G401 (cell line): ENCODE measurements around the gene IPO13. TPM values are rescaled to one million over a fixed set of nuclear protein-coding genes. Genes with fewer than 3 reads are reported as not detected.

Source experiments
- DNase-seq: peaks from one replicate; pipeline ENCODE4 v3.0.0-alpha.2; 2015; ENCODE audit warnings: low spot score
- in situ Hi-C: cut with HindIII; loops from 2 replicates; pipeline ENCODE4 v1.10.0; 2016; ENCODE audit warnings: low sequenced_read_pairs, mixed read lengths
- total RNA-seq: library from RNA; depleted of rRNA; stranded (reverse); fragments of >200 nt; shearing (Covaris generic); gene quantifications from 2 replicates; pipeline ENCODE4 v1.2.3, GENCODE V29; 2014

The IPO13 gene
- total RNA-seq, 1 experiment from 2014 or later, result 15.9 TPM

DNA sequence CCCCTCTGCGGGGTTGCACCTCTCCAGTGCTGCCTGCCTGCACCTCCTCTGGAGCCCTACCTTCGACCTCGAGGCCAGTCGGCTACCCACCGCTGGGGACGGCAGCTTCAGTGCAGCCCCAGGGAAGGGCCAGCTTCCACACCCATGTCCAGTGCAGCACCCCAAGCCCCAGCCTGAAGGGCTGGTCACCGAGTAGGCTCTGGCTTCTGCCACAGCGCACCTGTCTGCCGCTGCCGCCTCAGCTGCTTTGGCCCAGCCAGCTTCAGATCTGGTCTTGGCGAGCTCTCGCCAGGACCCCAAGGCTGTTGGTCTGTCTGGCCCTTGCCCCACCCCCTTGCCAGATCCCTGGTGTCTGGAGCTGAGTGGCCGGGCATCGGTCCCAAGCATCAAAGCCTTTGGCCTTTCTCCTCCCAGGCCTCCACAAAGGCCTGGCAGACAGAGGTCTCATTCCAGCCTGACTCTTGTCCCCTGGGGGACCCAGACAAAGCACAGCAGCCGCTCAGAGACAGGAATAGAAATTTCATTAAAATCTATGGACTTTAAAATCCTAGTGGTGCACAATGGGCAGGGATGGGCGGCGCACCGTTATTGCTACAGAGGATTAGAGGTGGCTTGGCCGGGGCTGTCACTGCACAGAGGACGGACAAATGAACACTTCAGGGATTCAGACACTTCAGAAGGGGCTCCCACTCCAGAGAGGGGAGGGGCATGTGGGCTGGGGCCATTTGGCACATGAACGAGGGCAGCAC, 49.4 kb downstream of the IPO13 start:
- in situ Hi-C loops, result no loop called here
- DNase-seq, result no peak

DNA sequence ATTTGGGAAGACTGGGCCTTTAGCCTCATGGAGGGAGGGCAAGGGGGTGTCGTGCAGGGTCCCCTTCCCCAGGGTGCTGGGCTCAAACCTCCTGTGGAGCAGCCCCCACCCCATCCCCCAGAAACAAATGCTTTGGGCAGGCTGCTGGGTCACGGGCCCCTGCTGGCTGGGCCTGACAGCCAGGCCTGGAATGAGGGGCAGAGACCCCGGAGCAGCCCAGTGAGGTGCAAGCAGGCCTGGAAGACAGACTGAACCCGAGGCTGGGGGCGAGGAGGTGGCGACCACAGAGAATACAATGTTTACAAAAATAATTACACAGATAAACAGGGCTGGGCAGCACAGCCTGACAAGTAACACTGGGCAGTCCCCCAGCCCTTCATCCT, 50.0 kb downstream of the IPO13 start:
- in situ Hi-C loops, result no loop called here

DNA sequence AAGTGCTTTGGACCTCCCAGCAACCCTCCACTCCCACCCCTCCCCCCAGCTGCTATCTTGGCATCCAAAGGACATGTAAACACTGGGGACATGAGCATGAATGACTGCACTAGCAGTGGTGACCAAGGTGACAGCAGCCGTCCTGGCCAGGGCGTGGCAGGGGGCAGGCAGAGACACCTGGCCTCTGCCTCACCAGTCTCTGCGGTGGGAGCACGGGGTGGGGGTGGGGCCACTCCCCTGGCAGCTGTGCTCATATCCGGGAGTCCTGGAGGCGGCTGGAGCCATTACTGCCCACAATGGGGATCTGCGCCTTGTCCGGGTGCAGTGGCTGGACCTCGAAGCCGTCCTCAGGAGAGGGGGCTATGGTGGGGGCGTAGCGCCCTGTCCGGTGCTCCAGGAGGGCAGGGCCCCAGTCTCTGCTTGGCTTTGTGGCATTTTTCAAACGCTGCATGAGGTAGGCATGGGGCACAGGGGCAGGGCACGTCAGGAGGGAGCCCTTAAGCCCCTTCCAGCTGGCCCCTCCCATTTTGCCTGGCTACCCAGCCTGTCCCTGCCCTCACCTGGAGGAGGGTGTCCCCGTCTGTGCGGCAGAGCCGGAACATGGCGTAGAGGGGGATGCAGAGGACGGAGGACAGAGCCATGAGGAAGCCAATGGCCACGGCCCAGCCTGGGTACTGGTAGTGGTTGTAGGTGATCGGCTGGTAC, 50.7 kb downstream of the IPO13 start:
- no peak for DNase-seq
- in situ Hi-C loops, result no loop called here

More for the DNA sequence above, 50.0 kb downstream of the IPO13 start:
- no peak for DNase-seq

DNA sequence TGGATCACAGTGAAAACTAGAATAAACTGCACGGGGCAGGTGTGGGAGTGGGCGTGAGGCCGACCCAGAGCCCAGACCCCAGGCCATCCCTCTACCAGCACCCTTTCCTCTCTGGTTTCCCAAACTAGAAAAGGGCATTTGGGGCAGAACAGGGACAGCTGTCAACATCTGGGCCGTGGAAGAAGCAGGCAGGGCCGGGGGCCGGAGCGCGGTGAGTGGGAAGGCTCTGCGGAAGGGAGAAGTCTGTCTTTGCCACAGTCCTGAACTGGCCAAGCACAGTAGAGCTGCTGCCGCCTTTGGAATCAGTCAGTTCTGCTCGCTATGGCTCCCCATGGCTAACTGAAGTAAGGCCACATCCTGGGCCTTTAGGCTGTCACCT, 51.2 kb downstream of the IPO13 start:
- DNase-seq, result no peak
- in situ Hi-C loops, result no loop called here

DNA sequence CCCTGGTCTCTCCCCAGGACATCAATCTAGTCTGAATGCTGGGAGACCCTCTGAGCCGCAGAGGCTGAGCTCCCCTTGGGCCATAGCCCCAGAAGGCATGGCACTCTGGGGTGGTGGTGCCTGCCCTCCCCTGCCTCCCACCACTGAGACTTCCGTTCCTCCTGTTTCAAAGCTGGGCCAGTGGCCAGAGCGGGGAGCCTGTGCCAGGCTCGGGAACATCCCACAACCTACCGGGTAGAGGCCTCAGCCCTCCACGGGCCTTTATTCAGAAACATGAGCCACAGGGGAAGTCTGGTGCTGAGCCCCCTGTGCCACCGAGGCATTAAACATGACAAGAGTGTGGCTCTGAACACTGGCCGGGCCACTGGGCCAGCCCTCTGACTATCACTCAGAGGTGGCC, 52.7 kb downstream of the IPO13 start:
- in situ Hi-C loops, result no loop called here
- DNase-seq, result no peak

DNA sequence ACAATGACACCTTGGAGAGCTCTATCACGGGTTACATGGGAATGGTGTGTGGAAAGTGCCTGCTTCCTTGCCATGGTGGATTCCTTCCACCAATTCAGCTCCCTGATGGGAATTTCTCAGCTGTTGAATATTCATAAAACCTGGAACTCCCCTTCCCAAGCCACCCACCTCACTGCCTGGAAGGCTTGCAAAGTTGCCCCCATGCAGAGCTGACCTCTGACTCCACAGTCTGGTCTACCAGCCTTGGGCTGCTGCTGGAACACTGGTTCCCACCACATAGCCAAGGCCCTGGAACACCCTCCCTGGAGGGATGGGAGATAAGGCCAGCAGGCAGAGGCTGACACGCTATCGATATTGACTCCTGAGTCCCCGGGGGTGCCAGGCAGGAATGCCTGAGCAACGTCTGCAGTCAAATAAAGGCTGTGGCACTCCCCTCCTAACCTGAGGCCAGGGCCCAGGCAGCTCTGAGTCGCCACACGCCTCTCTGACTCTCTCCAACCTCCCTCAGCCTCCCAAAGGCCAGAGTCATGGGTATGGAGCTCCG, 53.4 kb downstream of the IPO13 start:
- DNase-seq, result no peak
- in situ Hi-C loops, result no loop called here

DNA sequence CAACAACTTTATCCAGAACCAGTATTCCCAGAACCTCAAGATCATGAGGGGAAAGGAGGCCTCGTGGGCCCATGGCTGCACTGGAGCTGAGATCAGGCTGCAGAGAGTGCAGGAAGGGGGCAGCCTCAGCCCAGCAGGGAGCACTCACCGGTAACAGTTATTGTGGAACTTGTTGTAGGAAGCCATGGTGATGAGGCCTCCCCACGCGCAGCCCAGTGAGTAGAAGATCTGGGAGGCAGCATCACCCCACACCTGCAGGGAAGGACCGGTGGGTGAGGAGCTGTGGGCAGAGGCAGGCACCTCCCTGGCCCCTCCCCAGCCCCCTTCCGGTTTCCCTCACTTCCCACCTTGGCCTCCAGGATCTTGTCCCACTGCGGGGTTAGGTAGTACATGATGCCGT, 55.4 kb downstream of the IPO13 start:
- in situ Hi-C loops, result no loop called here
- no peak for DNase-seq

DNA sequence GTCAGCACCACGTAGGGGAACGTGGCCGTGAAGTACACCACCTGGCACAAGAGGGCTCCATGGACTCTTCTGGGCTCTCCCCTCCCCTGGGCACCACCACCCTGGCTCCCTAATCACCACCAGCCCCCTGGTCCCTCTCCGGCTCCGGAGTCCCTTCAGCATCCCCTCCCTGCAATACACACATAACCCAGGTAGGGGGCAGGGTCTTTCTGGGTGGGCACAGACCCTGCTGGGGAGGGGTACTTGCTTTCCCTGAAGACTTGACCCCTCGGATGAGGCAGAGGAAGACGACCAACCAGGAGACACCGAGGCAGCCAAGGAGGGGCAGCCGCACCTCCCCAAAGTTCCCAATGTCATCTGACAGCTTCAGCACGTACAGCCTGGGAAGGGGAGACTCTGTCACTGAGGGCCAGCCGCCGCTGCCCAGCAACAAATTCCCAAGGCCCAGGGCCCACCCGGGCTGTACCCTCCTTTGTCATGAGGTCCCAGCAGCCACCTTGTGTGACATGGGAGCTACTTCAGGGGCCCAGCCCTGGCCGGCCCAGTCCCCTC, 55.9 kb downstream of the IPO13 start:
- DNase-seq, result no peak
- in situ Hi-C loops, result no loop called here

DNA sequence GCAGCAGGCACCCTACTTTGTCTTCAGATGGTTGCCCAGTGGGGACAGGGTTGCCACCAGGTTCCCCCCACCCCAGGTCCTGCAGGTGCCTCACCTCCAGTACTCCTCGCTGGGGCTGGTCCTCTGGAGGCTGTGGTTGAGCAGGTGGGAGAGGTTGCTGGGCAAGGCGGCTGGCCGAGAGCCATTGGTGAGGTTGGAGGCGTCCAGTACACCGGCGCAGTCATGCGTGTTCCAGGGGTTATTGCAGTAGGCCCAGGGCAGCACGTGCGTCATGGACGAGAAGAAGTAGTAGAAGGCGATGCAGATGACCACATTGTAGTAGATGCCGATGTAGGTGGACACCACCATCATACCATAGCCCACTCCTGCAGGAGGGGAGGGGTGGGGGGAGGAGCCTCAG, 61.5 kb downstream of the IPO13 start:
- no peak for DNase-seq
- in situ Hi-C loops, result no loop called here

DNA sequence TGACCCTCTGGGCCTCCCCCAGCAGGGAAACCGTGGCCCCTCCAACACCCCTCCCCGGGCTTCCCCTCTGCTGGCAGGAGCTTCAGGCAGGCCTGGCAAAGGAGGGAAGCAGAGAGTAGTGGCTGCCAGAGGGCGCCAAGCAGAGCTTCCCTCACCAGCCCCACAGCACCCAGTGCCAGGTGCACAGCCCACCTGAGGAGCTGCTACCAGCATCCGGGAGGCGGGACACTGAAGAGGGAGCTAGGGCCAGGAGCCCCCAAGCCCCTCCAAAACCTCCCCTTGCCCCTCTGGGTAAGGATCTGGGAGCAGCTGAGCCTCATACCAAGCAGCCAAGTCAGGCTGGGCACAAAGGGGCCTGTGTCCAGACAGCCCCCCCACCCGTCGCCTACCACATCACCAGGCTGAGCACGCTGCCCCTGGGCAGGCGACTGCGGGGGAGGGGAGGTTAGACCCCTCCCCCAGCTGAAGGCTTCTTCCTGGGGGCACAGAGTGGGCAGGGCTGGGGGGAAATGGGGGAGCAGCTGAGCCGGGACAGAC, 64.3 kb downstream of the IPO13 start:
- in situ Hi-C loops, result no loop called here

DNA sequence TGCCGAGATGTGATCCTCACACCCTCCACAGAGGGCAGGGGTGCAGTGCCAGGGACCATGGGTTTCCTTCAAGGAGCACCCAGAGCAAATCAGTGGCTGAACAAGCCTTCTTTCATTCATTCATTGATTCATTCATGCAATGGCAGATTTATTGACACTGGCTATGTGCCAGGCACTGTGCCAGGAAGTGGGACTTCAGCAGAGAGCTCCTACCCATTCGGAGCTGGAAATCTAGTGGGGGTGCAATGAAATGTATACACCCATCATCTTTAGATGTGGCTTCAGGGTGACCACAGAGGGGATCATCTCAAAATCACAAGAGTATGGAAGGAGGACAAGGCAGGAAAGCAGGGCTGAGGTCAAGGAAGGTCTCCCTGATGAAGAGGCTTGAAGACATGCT, 65.7 kb downstream of the IPO13 start:
- in situ Hi-C loops, result no loop called here
- DNase-seq, result no peak

More for the DNA sequence above, 64.3 kb downstream of the IPO13 start:
- no peak for DNase-seq

DNA sequence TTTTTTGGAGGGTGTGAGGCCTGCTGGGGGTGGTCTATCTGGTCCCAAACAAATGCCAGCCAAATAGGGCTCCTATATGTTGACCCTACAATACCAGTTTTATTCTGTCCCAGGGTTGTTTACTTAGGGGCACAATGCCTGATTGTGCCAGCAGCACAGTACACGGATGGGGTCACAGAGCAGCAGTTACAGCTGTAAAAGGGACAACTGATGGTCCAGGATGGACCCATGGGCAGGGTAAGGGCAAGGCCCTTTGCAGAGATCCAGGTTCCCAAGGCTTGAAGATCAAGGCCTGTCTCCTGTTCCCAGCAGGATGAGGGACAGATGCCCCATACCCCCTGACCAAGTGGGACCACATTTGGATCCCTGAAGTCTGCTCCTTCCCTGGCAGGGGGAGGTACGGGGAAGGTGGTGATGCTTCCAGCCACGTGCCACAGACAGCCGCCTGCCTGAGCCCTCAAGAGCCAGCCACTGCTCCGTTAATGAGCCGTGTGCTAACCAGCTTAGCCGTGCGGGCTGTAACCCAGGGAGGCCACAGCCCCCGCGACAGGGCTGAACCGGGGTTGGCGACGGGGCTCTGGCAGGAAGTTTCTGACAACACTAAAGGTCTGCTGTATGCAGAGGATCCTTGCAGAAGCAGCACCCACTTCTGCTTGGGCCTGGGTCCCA, 66.3 kb downstream of the IPO13 start:
- in situ Hi-C loops, result no loop called here
- no peak for DNase-seq

DNA sequence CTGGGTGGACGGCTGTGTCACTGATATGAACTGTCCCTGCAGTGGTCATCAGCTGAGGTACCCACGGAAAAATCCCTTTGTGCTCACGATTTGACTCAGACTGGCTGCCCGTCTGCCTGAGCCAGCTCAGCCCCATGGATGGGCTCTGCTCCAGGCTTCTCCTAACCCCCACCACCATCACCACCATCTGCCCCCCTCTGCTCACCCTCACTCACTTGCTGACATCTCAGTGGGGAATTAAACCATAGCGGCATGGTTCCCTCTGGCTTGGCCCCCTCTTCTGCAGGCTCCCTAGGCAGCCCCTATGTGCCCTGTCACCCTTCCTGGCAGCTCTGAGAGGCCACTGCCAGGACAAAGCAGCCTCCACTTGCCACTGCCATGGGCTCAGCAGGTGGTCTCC, 67.2 kb downstream of the IPO13 start:
- no peak for DNase-seq
- in situ Hi-C loops, result no loop called here

DNA sequence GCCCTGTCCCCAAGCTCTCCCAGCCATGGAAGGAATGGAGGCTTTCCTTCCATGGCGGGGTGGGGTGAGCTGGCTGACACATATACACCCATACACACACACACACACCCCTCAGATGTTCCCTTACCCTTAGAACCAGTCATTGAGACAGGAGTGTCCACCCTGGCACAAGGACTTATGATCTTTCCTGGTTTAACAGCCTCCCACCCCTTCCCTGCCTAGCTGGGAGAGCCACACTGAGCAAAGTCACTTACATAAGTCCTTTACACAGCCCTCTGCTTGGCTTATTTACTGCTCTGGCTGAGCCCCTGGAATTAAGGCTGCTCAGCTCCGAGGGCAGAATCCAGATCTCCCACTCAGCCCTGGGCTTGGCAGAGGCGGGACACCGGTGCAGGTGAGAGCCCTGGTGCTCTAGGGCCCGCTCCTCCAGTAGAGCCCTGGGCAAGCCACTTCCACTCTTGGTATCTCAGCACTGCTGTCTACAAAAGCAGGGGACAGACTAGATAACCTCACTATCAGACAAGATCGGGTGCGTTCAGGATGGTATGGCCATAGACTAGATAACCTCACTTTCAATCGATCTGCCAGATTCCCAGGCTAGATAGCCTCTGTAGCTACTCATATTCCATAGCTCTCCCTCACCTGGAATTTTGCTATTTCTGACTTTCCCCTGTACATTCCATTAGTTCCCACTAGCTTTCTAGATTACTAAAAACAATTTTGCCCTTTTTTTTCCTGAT, 67.8 kb downstream of the IPO13 start:
- in situ Hi-C loops, result no loop called here
- DNase-seq, result no peak

DNA sequence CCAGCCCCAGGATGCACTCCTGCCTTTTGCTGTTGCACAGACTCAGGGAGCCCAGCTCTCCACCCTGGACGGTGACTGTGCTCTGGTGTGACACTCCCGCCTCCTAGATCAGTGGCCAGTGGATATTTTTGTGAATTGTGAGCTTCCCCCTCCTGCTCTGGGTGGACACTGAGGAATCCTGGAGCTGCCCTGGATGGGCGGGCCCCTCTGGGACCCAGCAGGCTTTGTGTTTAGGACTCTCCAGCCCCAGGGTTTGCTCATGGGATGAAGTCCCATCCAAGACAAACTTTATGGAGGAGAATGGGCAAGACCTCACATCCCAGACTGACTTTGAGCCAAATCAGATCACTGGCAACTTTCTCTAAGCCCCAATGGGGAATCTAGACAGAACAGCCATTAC, 68.5 kb downstream of the IPO13 start:
- in situ Hi-C loops, result no loop called here
- DNase-seq, result no peak

DNA sequence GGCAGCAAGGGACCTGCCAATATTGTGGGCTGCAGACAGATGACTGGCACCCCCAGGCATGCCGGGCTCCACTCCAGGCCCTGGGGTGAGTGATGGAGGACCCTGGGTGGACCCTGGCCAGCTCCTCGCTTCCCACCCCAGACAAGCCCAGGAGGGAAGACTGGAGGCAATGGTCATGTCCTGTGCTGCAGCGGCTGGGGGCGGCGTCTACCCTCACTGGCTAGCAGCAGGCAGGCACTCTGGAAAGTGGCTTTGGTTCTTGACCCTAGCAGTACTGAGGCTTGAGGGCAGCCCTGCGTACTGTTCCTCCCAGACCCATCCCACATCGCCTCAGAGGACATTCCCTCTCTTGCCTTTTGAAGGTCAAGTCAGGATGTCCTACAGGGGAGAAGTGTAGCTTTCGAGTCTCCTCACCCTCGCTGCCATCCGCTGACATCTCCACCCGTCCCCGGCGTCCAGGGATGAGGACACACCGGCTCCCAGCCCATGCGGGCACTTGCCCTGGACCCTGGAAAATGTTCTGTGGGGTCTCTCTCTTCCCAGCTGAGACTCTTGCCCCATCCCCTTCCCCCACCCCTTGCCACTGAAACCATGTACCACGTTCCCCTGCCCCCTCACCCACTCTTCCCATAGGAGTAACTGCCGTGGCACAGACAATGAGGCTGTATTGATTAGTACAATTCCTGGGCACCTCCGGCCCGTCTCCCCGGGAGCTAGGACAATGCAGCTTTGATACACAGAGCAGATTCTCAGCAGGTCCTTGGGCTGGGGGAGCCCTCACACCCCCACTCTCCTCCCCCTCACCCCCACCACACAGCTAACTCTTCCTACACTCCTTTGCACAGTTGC, 69.5 kb downstream of the IPO13 start:
- in situ Hi-C loops, result no loop called here
- DNase-seq, result no peak

DNA sequence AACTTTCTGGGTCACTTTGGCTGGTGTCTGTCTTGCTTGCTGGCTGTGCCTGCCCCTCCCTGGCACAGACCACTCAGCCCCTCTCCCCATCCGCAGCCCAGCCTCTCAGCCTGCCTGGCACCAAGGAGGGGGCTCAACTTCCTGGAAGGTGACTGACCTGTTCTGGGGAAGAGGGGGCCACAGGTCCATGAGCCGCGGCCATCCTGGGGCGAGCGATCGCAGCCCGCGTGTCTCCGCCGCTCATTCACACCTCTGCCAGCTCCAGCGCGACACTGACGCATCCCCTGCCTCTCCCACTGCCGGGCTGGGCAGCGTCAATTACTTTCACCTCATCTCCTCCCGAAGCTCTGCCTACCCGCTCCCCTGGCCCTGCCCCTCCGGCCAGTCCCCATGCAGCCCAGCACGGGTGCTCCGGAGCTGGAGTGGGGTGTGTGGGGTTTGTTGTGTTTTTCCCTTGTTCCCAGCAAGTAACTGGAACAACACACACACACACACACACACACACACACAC, 70.2 kb downstream of the IPO13 start:
- DNase-seq, result no peak
- in situ Hi-C loops, result no loop called here
